ENCODE data around the gene CAPN5.

Gene CAPN5

DNA sequence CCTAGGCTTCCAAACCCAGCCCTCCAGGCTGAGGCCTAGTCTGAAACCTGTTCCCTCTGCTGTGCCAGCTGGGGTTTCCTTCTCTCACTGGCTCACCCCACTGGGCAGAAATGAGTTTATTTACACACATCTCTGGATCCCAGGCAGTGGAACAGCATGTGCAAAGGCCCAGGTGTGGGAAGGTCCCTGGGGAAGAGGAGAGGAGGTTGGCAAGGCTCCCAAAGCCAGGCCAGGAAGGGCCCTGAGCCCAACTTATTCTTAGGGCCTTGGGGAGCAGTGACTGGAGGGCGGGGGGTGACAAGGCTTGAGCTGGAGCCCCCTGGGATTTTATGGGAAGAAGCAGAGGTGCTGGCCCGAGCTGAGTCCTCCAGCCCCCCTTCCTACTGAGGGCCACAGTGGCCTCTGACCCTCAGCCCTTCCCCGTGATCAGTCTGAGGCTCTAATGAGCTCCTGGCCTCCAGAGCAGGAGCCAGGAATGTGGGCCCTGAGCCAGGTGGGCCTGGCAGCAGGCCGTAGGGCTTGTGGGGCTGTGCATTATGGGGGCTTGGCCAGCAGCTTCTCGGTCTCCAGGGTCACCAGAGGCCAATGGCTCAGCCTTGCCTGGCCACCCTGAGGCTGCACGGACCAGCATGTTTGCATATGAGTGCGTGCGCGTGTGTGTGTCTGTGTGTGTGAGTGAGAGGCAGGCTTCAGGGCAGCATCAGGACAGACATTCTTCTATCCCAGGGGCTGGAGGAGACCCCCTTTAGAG is 64.2 kb downstream of the CAPN5 start:
- DNase-seq (ENCODE audit: low read depth in 2 of 2) = no peak

DNA sequence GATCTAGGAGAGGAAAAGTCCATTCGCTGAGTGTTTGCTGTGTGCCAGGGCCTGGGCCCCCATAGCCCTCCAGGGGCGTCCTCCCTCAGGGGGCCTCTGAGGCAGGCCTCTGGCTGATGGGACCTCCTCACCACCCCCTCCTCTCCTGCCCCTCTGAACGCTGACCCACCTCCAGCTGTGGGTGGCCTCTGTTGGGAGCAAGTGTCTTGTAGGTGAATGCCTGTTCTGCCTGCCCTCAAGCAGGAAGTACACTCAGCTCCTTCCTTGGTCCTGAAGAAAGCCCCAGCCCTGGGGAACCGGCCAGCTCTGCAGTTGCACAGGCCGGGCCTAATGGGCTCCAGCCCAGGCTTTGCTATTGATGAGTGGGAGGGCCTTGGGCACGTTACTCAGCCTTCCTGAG is 64.8 kb downstream of the CAPN5 start:
- DNase-seq (ENCODE audit: low read depth in 2 of 2) = no peak

- DNase-seq (ENCODE audit: low read depth in 2 of 2) = no peak
Observed at GRCh38 chr11:77135069-77135468, 68.3 kb downstream of the CAPN5 start.

GRCh38 chr11:77136074-77136473 is 69.3 kb downstream of the CAPN5 start:
- DNase-seq (ENCODE audit: low read depth in 2 of 2) = no peak

GRCh38 chr11:77136784-77137420 is 70.1 kb downstream of the CAPN5 start:
- no peak for DNase-seq (ENCODE audit: low read depth in 2 of 2)

GRCh38 chr11:77137421-77137820 is 70.7 kb downstream of the CAPN5 start:
- no peak for DNase-seq (ENCODE audit: low read depth in 2 of 2)

DNA sequence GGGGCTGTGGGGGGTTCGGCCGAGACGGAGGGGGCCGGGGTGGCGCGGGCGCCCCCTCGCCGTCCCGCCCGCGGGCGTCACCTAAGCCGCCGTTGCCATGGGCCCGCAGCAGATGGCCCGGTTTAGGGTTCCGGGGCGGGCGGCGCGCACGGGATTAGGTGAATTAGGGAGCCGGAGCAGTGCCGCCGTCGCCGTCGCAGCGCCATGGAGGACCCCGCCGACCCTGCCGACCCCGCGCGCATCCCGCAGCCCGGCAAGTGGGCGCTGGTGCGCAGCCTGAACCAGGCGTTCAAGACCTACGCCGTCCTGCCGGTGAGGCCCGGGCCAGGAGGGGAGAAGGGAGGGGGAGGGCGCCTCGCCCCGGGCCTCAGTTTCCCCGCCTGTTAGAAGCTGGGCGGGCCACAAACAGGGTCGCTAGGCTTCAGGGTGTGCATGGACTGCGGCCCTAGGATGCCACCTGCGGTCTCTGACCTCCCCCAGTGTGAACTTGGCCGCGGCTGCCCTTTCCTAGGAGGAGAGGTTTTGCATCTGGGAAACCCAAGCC is 71.4 kb downstream of the CAPN5 start:
- DNase-seq (ENCODE audit: low read depth in 2 of 2) = no peak

DNA sequence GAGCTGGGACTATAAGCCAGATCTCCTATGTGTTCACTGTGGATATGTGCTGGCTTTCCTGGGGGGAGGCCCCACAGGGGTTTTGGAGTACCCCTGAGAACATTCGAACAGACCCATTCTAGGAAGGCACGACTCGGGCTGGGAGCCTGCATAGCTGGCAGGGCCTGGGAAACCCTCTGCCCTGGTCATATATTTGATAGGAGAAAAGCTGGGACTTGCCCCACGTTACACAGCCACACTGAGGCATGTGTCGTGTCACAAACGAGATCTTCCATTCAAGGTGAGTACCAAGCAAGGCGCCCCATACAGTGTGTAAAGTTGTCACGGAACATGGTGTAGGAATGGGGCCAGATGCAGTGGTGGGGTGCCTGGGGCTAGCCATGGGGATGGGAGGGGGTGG is 72.4 kb downstream of the CAPN5 start:
- DNase-seq (ENCODE audit: low read depth in 2 of 2) = no peak

DNA sequence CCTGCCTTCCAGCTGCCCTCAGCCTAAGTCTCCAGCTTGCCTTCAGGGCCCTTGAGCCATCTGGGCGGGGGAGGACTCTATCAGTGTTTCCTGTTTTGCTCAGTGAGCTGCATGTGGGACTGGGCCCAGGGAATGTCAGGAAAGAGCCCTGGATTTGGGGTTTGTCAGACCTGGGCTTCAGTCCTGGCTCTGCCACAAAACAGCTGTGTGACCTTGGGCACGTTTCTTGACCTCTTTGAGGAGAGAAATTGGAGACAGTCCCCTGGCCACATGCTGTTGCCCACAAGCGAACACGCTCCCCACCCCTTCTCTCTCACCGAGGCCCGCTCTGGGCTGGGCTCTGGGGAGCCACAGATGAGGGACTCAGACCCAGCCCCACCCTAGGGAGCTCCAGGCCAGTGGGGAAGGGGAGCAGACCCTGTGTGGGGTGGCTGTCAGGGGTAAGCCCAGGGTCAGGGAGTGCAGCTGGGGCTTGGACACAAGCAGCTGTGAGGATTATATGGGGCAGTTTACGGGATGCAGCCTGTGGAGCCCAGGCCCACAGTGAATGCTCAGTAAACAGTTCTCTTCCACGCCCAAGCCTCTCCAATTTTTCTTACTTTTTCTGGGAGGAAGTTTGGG is 73.6 kb downstream of the CAPN5 start:
- no peak for DNase-seq (ENCODE audit: low read depth in 2 of 2)

- no peak for DNase-seq (ENCODE audit: low read depth in 2 of 2)
Observed at GRCh38 chr11:77141034-77141433, 74.3 kb downstream of the CAPN5 start.

DNA sequence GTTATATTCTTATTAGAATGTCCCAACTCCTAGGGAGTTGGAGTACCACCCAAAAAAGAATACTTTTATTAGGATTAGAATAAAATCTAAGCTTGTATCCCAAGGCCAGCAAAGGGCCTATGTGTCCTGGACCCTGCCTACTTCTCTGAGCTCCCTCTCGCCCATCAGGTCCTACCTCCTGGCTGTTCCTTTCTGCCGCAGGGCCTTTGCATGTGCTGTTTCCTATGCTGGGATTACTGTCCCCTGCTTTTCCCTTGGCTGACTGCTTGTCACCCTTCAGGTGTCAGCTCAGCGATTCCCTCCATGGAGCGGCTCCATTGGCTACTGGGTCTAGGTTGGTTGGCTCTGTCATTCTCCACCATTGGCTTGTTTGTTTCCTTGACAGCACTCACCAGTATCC is 74.7 kb downstream of the CAPN5 start:
- DNase-seq (ENCODE audit: low read depth in 2 of 2) = no peak

DNA sequence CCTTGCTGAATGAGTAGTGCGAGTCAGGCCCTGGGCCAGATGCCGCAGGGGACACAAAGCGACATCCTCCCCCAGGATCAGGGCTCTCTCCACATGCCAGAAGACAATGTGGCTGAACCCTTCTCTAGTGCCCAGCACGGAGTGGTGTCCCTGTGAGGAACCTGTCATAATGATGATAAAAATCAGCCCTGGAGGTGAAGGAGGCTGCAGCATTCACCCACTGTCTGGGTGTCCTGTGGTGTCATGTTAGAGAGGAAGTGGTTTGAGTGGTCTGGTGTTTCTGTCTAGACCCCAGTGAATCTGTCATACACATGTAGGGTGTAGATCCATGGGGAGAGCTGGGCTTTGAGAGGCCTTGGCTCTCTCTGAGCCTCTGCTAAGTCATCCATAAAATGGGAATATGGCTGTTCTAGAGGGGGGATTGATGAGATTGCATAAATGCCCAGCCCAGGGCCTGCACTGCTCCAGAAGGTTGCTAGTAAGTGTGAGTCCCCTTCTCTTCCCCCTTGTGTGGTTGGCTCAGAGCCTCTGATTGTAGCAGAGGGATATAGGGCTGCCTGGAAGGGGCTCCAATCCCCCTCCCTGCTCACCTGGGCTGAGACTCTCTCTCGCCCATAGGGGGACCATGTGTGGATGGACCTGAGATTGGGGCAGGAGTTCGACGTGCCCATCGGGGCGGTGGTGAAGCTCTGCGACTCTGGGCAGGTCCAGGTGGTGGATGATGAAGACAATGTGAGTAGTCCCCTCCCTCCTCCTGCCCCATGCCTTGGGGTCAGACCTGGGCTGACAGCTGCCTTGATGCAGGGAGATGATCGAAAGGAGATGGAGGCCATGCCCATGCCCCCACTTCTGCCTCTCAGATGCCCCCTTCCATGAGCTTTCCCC is 75.6 kb downstream of the CAPN5 start:
- DNase-seq (ENCODE audit: low read depth in 2 of 2) = no peak

DNA sequence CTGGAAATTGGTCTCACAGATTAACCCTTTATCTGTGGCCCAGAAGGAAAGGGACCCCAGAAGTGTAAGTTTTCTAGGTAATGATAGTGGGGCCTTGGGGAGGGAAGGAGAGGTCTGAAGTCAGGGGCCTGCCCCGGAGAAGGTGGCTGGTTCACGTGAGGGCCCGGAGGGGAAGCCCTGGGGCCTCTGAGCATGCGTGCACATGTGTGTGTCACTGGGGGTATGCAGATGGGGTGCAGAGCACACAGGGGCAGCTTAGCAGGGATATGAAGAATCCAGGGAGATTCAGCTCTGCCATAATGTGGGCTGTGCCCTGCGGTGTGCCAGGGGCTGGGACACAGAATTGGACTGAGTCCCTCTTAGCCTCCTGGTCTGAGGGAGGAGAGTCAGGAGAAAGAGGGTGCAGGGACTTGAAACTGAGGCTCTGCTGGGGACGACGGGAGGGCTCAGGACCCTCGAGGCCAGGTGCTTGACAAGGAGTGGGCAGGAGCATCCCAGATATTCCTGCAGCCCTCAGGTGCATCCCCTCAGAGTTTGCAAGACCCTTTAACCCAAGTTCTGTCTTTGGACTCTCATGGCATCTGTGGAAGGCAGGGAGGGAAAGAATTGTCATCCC is 76.7 kb downstream of the CAPN5 start:
- no peak for DNase-seq (ENCODE audit: low read depth in 2 of 2)

DNA sequence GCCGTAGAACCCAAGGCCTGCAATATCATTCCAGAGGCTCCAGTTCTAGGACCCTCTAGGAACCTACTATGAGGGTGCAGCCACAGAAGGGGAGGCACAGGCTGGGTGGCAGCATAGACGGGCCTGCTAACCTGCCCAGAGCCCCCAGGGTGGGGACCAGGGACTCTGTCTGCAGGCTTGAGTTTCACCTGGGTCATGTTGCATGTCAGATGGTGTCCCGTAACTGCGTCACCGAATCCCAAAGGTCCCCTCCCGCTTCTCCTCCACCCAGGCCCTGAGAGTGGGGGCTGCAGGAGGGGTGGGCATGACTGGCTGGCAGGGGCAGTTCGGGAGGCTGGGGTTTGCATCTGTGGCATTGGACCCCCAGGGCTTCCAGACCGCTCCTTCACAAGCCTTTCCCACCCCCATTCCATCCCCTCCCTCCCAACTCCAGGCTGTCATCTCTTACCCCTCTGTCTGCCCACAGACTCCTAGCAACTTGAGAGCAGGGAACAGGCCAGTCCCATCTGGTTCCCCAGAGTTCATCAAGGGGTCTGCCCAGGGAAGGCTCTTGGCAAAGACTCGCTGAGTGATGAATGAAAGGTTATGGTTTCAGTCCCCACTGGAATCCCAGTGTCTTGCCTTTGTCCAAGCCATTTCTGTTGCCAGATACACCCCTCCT is 77.6 kb downstream of the CAPN5 start:
- DNase-seq (ENCODE audit: low read depth in 2 of 2) = no peak

- no peak for DNase-seq (ENCODE audit: low read depth in 2 of 2)
Observed at GRCh38 chr11:77144857-77145428, 78.2 kb downstream of the CAPN5 start.

DNA sequence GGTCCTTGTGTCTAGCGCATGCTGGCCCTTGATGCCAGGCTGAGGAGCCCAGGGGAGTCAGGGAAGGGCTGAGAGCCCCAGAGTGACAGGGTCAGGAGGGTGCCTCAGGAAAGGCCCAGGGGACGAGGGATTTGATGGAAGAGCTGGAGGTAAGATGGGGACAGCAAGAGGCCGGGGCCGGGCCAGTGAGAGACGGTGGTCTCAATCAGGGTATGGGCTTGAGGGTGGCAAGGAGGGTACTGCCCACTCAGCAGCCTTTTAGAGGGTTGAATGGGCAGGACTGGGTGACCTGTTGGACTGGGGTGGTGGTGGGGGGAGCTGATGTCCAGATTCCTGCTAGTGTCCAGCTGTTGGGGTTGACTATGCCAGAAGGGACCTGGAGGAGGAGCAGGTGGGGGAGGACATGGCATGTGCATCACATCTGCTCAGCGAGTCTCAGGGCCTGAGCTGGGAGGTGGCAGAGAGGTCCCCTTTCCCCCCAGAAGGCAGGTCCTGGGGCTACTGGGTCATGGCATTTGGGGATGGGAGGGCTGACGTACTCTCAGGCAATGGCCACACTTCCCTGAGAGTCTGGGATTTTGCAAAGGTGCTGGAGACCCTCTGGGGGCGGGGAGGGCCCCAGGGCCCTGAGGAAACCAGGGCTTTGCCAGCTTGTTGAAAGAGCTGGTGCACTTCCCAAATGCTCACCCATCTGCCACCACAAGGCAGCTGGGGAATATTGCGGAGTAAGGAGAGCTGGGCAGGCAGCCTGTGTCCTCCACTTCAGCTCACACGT is 79.7 kb downstream of the CAPN5 start:
- DNase-seq (ENCODE audit: low read depth in 2 of 2) = no peak

DNA sequence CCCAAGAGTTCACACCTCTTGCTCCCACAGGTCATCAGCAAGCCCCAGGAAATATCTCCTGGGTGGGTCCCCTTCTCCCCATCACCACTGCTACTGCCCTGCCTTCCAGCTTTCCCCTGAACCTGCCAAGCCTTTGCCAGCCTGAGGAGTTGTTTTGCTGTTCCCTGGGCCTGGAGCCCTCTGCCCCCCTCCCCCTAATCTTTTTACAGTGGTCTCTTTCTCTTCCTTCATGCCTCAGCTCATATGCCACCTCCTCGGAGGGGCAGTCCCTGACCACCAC is 80.2 kb downstream of the CAPN5 start:
- DNase-seq (ENCODE audit: low read depth in 2 of 2) = no peak

- no peak for DNase-seq (ENCODE audit: low read depth in 2 of 2)
Observed at GRCh38 chr11:77147668-77148321, 81.0 kb downstream of the CAPN5 start.

DNA sequence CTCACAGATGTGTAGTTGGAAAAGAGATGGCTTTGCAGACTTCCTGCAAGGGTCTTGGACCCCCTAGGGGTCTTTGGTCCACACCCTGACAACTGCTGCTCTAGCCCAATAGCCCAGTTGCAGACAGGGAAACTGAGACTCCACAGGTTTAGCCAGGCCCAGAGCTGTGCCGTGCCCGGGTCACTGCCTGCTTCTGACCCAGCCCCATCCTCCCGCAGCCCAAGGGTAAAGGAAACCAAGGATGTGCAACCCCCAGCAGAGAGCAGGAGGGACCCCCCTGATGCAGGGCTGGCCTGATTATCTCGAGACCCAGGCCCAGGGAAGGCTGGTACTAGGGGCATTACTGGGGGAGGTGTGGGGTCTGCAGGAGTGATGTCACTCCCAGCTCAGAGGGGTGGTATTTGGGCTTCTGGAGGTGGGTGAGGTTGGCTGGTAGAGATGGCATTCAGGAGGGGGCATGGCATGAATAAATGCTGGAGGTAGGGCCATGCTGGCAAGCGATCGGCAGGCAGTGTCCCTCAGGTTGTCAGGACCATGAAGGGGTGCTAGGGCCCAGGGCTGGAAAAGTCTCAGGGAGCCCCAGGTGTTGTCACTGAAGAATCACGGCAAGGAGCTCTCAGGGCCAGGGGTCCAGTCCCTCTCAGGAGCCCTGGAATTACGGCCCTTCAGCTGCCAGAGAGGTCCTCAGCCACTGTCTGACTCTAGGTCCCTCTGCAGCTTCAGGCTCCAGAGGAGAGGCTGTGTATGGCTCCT is 82.4 kb downstream of the CAPN5 start:
- no peak for DNase-seq (ENCODE audit: low read depth in 2 of 2)
